Measurements from ENCODE around the gene SAMHD1.
A peak's percentile ranks its signal among the peaks of the same experiment; 100 is the strongest.
"Not testable (repeated sequence)": the region's sequence is repeated elsewhere in the genome, so short reads cannot be mapped to it uniquely, and the experiment has no call there.

SAMHD1 gene

DNA sequence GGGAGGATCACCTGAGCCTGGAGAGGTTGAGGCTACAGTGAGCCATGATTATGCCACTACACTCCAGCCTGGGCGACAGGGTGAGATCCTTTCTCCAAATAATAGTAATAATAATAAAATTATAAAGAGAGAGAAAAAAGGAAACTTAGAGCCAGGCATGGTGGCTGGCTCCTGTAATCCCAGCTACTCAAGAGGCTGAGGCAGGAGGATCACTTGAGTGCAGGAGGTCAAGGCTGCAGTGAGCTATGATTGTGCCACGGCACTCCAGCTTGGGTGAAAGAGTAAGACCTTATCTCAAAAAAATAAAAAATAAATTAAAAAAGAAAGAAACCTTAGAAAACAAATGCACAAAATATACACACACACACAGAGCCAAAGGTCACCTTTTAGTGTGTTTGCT lies 5.2 kb upstream of the SAMHD1 start:
- TF ChIP-seq, protein P1, sequence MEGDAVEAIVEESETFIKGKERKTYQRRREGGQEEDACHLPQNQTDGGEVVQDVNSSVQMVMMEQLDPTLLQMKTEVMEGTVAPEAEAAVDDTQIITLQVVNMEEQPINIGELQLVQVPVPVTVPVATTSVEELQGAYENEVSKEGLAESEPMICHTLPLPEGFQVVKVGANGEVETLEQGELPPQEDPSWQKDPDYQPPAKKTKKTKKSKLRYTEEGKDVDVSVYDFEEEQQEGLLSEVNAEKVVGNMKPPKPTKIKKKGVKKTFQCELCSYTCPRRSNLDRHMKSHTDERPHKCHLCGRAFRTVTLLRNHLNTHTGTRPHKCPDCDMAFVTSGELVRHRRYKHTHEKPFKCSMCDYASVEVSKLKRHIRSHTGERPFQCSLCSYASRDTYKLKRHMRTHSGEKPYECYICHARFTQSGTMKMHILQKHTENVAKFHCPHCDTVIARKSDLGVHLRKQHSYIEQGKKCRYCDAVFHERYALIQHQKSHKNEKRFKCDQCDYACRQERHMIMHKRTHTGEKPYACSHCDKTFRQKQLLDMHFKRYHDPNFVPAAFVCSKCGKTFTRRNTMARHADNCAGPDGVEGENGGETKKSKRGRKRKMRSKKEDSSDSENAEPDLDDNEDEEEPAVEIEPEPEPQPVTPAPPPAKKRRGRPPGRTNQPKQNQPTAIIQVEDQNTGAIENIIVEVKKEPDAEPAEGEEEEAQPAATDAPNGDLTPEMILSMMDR (IDR thresholded peaks at IDR 0.05; ENCODE audit: low read depth, low read length, missing control alignments) = no peak
- no peak for DNase-seq (ENCODE audit: low read depth)
- in situ Hi-C loops (cut with HindIII; ENCODE audit: low sequenced_read_pairs) = no loop called here
- no peak overlapping the region for H3K4me3 ChIP-seq (ENCODE audit: low read depth, low read length)

DNA sequence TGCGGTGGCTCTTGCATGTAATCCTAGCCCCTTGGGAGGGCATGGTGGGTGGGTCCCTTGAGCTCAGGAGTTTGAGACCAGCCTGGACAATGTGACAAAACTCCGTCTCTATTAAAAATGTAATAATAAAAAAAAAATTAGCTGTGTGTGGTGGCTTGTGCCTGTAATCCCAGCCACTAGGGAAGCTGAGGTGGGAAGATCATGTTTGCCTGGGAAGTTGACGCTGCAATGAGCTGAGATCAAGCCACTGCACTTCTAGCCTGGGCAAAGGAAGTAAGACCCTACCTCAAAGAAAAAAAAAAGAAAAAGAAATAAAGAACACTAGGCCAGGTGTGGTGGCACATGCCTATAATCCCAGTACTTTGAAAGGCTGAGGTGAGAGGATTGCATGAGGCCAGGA lies 4.5 kb upstream of the SAMHD1 start:
- no peak for DNase-seq (ENCODE audit: low read depth)
- TF ChIP-seq, protein P1 (IDR thresholded peaks at IDR 0.05; ENCODE audit: low read depth, low read length, missing control alignments) = no peak
- in situ Hi-C loops (cut with HindIII; ENCODE audit: low sequenced_read_pairs) = no loop called here
- H3K4me3 ChIP-seq (ENCODE audit: low read depth, low read length) = no peak overlapping the region

DNA sequence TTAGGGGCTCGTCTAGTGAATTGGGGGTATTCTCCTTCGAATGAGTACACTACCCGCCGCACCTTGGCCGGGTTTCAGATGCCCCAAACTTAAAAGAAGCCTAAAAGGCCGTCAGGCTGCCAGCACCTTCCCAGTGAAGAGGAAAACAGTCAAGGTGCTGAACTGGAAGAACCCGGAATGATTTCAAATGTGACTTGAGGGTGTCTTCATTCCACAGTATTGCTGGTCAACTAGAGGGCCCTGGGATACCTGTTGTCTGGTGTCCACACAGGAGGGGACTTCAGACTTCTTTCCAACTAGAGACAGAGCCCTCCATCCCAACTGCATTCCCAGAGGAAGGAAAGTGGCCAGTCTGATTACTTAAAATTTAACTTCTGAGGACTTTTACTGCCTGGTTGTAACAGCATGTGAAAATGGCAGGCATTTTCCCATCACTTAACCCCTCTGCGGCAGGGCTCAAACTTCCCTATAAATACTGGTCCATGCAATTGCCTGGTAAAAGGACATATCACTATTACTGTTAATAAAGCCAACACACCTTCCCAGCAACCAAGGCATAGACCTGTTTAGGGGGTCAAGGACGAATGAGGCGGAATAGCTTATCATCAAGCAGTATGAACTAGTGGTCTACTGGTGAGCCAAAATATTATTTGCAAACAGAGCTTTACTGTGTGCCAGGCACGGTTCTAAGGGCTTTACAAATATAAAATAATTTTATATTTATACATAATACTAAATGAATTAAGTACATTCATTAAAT lies 651 bp upstream of the SAMHD1 start:
- H3K4me3 ChIP-seq (ENCODE audit: low read depth, low read length) = peak overlapping the region; percentile 78
- in situ Hi-C loops (cut with HindIII; ENCODE audit: low sequenced_read_pairs) = no loop called here
- TF ChIP-seq, protein P1 (IDR thresholded peaks at IDR 0.05; ENCODE audit: low read depth, low read length, missing control alignments) = no peak
- no peak for DNase-seq (ENCODE audit: low read depth)

DNA sequence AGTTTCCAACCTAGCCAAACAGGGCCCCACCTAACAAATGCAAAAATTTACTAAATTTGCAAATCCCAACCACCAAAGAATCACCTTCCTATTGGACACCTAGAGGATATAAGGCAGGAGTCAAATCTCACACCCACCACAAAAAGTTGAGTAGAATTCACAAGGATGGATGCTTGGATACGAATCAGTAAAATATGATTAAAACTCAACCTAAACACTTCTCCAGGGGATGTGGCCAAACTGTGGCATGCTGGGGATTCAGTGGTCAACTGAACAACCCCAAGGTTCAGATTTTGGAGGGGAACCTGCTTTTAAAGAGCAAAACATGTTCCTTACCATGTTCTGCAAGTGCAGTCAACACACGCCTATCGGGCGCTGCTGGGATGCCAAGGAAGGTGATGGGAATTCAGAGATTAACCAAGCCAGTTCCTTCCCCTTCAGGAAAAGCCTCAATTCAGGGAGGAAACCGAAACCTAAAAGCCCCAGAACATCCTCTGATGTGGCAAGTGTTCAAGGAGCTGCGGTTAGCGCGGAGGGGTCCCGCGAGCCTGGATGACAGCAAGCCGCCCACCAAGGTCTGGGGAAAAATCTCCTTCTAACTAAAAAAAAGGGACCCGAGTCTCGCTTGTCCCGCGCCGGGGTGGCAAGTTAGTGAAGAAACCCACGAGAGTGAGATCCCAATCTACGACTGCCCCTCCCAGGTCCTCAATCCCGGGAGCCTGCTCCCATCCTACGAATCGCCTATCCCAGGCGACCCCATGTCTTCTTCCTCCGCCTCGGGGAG lies 902 bp downstream of the SAMHD1 start:
- peak overlapping the region; percentile 78 for H3K4me3 ChIP-seq (ENCODE audit: low read depth, low read length)
- TF ChIP-seq, protein P1 (IDR thresholded peaks at IDR 0.05; ENCODE audit: low read depth, low read length, missing control alignments) = peak; percentile 6
- no peak for DNase-seq (ENCODE audit: low read depth)
- in situ Hi-C loops (cut with HindIII; ENCODE audit: low sequenced_read_pairs) = no loop called here

DNA sequence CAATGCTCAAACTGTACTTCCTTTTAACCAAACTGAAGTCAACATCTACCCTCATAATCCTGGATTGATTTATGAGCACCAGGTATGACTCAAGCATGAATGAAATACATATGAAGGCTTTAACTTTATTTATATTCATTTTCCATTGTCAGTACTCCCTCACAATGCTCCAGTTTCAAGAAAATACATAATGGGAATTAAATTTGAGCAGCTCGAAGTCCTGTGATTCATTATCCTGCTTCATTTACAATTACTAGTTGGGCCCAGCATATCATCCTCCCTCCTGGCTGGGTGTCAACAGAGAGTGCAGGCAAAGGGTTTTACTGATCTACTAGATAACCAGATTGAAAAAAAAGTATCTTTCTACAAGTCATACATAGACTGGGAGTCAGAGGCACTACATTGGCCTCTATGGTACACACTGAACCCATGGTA lies 10.1 kb downstream of the SAMHD1 start:
- DNase-seq (ENCODE audit: low read depth) = no peak
- TF ChIP-seq, protein P1 (IDR thresholded peaks at IDR 0.05; ENCODE audit: low read depth, low read length, missing control alignments) = no peak
- in situ Hi-C loops (cut with HindIII; ENCODE audit: low sequenced_read_pairs) = no loop called here
- no peak overlapping the region for H3K4me3 ChIP-seq (ENCODE audit: low read depth, low read length)

DNA sequence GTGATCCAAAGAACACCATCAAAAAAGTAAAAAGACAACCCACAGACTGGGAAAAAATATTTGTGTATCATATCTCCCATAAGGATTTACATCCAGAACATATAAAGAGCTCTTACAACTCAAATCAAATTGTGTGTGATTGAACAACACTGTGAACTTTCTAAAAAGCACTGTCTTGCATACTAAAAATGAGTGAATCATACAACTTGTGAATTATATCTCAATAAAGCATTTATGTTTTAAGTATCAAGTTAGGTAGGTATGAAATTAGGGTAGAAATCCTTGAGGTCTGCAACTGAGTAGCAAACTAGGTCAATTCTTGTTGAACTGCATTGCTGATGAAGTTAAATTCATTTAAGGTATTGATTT lies 14.1 kb downstream of the SAMHD1 start:
- in situ Hi-C loops (cut with HindIII; ENCODE audit: low sequenced_read_pairs) = no loop called here
- no peak for DNase-seq (ENCODE audit: low read depth)
- no peak overlapping the region for H3K4me3 ChIP-seq (ENCODE audit: low read depth, low read length)
- TF ChIP-seq, protein P1 (IDR thresholded peaks at IDR 0.05; ENCODE audit: low read depth, low read length, missing control alignments) = no peak

DNA sequence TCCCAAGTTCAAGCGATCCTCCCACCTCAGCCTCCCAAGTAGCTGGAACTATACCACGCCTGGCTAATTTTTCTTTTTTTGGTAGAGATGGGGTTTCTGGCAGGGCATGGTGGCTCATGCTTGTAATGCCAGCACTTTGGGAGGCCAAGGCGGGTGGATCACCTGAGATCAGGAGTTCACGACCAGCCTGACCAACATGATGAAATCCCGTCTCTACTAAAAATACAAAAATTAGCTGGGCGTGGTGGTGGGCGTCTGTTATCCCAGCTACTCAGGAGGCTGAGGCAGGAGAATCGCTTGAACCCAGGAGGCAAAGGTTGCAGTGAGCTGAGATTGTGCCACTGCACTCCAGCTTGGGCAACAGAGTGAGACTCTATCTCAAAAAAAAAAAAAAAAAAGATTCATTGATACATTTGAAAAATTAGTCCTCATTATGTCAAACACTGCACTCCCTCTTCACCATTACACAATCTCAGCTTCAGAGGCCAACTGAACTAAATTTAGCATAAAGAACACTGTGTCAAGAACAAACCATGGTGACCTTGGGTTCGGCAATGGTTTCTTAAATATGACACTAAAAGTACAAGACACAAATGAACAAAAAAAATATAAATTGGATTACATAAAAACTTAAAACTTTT lies 14.6 kb downstream of the SAMHD1 start:
- H3K4me3 ChIP-seq (ENCODE audit: low read depth, low read length); DNase-seq (ENCODE audit: low read depth); in situ Hi-C loops (cut with HindIII; ENCODE audit: low sequenced_read_pairs): not testable (repeated sequence)
